GM18873 (cell line): ENCODE results near the gene HSPG2.
"Not testable (repeated sequence)": the region's sequence is repeated elsewhere in the genome, so short reads cannot be mapped to it uniquely, and the experiment has no call there.

Experiments used
- ATAC-seq: cut with Tn5 transposase; IDR thresholded peaks from one replicate; pipeline ENCODE4 v1.9.1; 2021; ENCODE audit warnings: mild to moderate bottlenecking, moderate library complexity, moderate number of reproducible peaks; ENCODE audit not compliant: unreplicated experiment, low FRiP score

Gene HSPG2

GRCh38 chr1:21937034-21937371 is at the start of gene HSPG2:
Gene HSPG2 (minus strand): TSS chr1:21937310. CDS start chr1:21937217, 93 bp downstream.
- no peak for ATAC-seq

- ATAC-seq, result not testable (repeated sequence)
Observed at GRCh38 chr1:21986386-21986785, 49.3 kb upstream of the HSPG2 start.

GRCh38 chr1:21985893-21986292 is 48.8 kb upstream of the HSPG2 start:
- not testable (repeated sequence) for ATAC-seq

GRCh38 chr1:21983539-21983938 is 46.4 kb upstream of the HSPG2 start:
- not testable (repeated sequence) for ATAC-seq

- ATAC-seq, result not testable (repeated sequence)
Observed at GRCh38 chr1:21982122-21982521, 45.0 kb upstream of the HSPG2 start.

GRCh38 chr1:21981253-21981652 is 44.1 kb upstream of the HSPG2 start:
- ATAC-seq, result not testable (repeated sequence)

- ATAC-seq, result not testable (repeated sequence)
Observed at GRCh38 chr1:21980515-21981220, 43.6 kb upstream of the HSPG2 start.

- ATAC-seq, result not testable (repeated sequence)
Observed at GRCh38 chr1:21978209-21978608, 41.1 kb upstream of the HSPG2 start.

- not testable (repeated sequence) for ATAC-seq
Observed at GRCh38 chr1:21976703-21977239, 39.7 kb upstream of the HSPG2 start, which contains the start of gene CELA3B. Gene CELA3B (plus strand): TSS chr1:21977022. CDS start chr1:21977040, 18 bp downstream.

GRCh38 chr1:21975296-21975695 is 38.2 kb upstream of the HSPG2 start:
- not testable (repeated sequence) for ATAC-seq

- not testable (repeated sequence) for ATAC-seq
Observed at GRCh38 chr1:21974699-21975098, 37.6 kb upstream of the HSPG2 start.

GRCh38 chr1:21973948-21974347 is 36.8 kb upstream of the HSPG2 start:
- not testable (repeated sequence) for ATAC-seq

GRCh38 chr1:21972973-21973441 is 35.9 kb upstream of the HSPG2 start:
- ATAC-seq, result not testable (repeated sequence)

GRCh38 chr1:21970523-21970922 is 33.4 kb upstream of the HSPG2 start:
- not testable (repeated sequence) for ATAC-seq

- ATAC-seq, result not testable (repeated sequence)
Observed at GRCh38 chr1:21969066-21969465, 32.0 kb upstream of the HSPG2 start.

- ATAC-seq, result not testable (repeated sequence)
Observed at GRCh38 chr1:21967216-21967615, 30.1 kb upstream of the HSPG2 start.

GRCh38 chr1:21966247-21967000 is 29.3 kb upstream of the HSPG2 start:
- ATAC-seq, result no peak

GRCh38 chr1:21963477-21964217 is 26.5 kb upstream of the HSPG2 start:
- no peak for ATAC-seq

- no peak for ATAC-seq
Observed at GRCh38 chr1:21961799-21962198, 24.7 kb upstream of the HSPG2 start.

GRCh38 chr1:21961337-21961736 is 24.2 kb upstream of the HSPG2 start:
- no peak for ATAC-seq
